ENCODE data around the gene AGR2.
"Not testable (repeated sequence)": the region's sequence is repeated elsewhere in the genome, so short reads cannot be mapped to it uniquely, and the experiment has no call there.

Gene AGR2

GRCh38 chr7:16804674-16805439, at the start of gene AGR2:
TSS of gene AGR2 (minus strand) at chr7:16804999. CDS start at chr7:16801796, 3,203 bp downstream.
- no peak for DNase-seq (ENCODE audit: low read depth)

GRCh38 chr7:16853189-16853588, 48.4 kb upstream of the AGR2 start:
- DNase-seq (ENCODE audit: low read depth), result not testable (repeated sequence)

GRCh38 chr7:16851829-16852228, 47.0 kb upstream of the AGR2 start:
- DNase-seq (ENCODE audit: low read depth), result no peak

GRCh38 chr7:16850614-16851466, 46.0 kb upstream of the AGR2 start:
- no peak for DNase-seq (ENCODE audit: low read depth)

- no peak for DNase-seq (ENCODE audit: low read depth)
Observed at GRCh38 chr7:16849296-16850148, 44.7 kb upstream of the AGR2 start.

GRCh38 chr7:16847381-16847860, 42.6 kb upstream of the AGR2 start:
- no peak for DNase-seq (ENCODE audit: low read depth)

- DNase-seq (ENCODE audit: low read depth), result no peak
Observed at GRCh38 chr7:16846601-16847165, 41.9 kb upstream of the AGR2 start.

GRCh38 chr7:16845746-16846145, 40.9 kb upstream of the AGR2 start:
- no peak for DNase-seq (ENCODE audit: low read depth)

GRCh38 chr7:16841681-16842080, 36.9 kb upstream of the AGR2 start:
- no peak for DNase-seq (ENCODE audit: low read depth)

- no peak for DNase-seq (ENCODE audit: low read depth)
Observed at GRCh38 chr7:16840094-16840493, 35.3 kb upstream of the AGR2 start.

GRCh38 chr7:16839646-16840045, 34.8 kb upstream of the AGR2 start:
- no peak for DNase-seq (ENCODE audit: low read depth)

GRCh38 chr7:16838891-16839290, 34.1 kb upstream of the AGR2 start:
- DNase-seq (ENCODE audit: low read depth), result no peak

- no peak for DNase-seq (ENCODE audit: low read depth)
Observed at GRCh38 chr7:16838386-16838785, 33.6 kb upstream of the AGR2 start.

- DNase-seq (ENCODE audit: low read depth), result no peak
Observed at GRCh38 chr7:16836481-16836880, 31.7 kb upstream of the AGR2 start.

- DNase-seq (ENCODE audit: low read depth), result no peak
Observed at GRCh38 chr7:16833373-16833772, 28.6 kb upstream of the AGR2 start.

- DNase-seq (ENCODE audit: low read depth), result no peak
Observed at GRCh38 chr7:16826060-16826459, 21.3 kb upstream of the AGR2 start.

GRCh38 chr7:16822029-16822428, 17.2 kb upstream of the AGR2 start:
- no peak for DNase-seq (ENCODE audit: low read depth)

GRCh38 chr7:16818732-16819131, 13.9 kb upstream of the AGR2 start:
- no peak for DNase-seq (ENCODE audit: low read depth)

GRCh38 chr7:16817536-16817935, 12.7 kb upstream of the AGR2 start:
- DNase-seq (ENCODE audit: low read depth), result no peak

GRCh38 chr7:16816824-16817223, 12.0 kb upstream of the AGR2 start:
- no peak for DNase-seq (ENCODE audit: low read depth)

GRCh38 chr7:16815001-16815400, 10.2 kb upstream of the AGR2 start:
- DNase-seq (ENCODE audit: low read depth), result no peak

- DNase-seq (ENCODE audit: low read depth), result no peak
Observed at GRCh38 chr7:16813232-16813616, 8.4 kb upstream of the AGR2 start.
